ENCODE data around the gene ZNF789. TPM values are rescaled to one million over a fixed set of nuclear protein-coding genes. Genes with fewer than 3 reads are reported as not detected.

The ZNF789 gene
- total RNA-seq, 1 donor from 2014 or later = 21.7 TPM

DNA sequence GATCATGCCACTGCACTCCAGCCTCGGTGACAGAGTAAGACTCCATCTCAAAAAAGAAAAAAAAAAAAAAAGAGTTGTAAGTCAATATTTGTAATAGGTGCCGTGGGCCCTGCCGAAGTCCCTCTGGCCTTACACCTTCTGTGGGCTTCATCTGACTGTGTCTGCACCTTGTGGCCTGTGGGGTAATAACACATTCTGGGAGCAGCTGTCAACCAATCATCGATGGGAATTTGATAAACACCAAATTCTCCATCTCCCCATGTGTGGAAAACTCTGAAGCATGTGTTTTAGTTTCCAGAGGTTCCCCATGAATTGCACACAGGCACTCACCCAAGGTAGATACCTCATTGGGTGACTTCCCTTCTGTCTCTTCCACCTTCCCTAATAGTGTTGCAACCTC is 16.5 kb downstream of the ZNF789 start:
- Histone ChIP-seq H4K20me1 (ENCODE audit: insufficient read depth, low read length) (peaks cover 12% of the 10 kb centered on the region), H3K9me3 (ENCODE audit: insufficient read depth, low read depth, low read length) (peaks cover 10% of the 10 kb centered on the region), H3K4me3 (ENCODE audit: insufficient read depth, low read depth, low read length) (no peak overlapping the region), H2AFZ (ENCODE audit: low read depth, low read length) (no peak overlapping the region), H3K9ac (ENCODE audit: low read length) (no peak overlapping the region), H3K79me2 (ENCODE audit: insufficient read depth, low read length) (peaks cover 14% of the 10 kb centered on the region), H3K4me1 (ENCODE audit: insufficient read depth, low read length) (no peaks in the 10 kb centered on the region), H3K27ac (ENCODE audit: low read depth, low read length) (no peak overlapping the region), H3K27me3 (ENCODE audit: insufficient read depth, low read length) (no peaks in the 10 kb centered on the region), H3K4me2 (ENCODE audit: low read length) (no peak overlapping the region), H3K36me3 (ENCODE audit: insufficient read depth, low read length) (peaks cover 13% of the 10 kb centered on the region)
- DNase-seq (ENCODE audit: low read depth) (no peak), FAIRE-seq (no peak)
- no peak for TF ChIP-seq EZH2 (IDR thresholded peaks at IDR 0.05; ENCODE audit: insufficient read depth, low read length)
- H3K4me1 Mint-ChIP-seq (ENCODE audit: low read depth, unreplicated experiment) = no peaks in the 10 kb centered on the region
- H3K27me3 Mint-ChIP-seq (ENCODE audit: low read depth, unreplicated experiment) = no peaks in the 10 kb centered on the region
- H3K27ac Mint-ChIP-seq (ENCODE audit: unreplicated experiment) = no peak overlapping the region
- no peak overlapping the region for H3K4me3 Mint-ChIP-seq (ENCODE audit: unreplicated experiment)
- peaks cover 16% of the 10 kb centered on the region for H3K9me3 Mint-ChIP-seq (ENCODE audit: unreplicated experiment)
- H3K36me3 Mint-ChIP-seq (ENCODE audit: low read depth, unreplicated experiment) = peaks cover 32% of the 10 kb centered on the region

DNA sequence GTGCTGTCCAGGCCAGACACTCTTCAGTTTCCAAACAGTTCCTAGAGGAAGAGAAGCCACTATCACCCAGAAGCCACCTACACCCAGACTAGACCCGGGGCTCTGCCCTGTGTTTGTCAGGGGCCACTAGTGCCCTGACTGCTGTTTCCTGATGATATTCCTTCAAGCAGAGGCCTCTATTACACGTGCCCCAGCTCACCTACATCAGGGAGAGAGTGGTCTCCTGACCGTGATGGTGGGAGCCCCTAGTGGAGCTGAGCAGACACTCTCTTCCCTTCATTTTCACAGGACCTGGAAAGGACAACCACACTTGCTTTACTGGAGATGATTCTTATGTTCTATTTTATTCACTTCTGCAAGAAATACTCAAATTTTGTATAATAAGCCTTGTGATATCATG is 18.2 kb downstream of the ZNF789 start:
- Mint-ChIP-seq H3K27ac (ENCODE audit: unreplicated experiment) (no peak overlapping the region), H3K4me3 (ENCODE audit: unreplicated experiment) (no peak overlapping the region)

DNA sequence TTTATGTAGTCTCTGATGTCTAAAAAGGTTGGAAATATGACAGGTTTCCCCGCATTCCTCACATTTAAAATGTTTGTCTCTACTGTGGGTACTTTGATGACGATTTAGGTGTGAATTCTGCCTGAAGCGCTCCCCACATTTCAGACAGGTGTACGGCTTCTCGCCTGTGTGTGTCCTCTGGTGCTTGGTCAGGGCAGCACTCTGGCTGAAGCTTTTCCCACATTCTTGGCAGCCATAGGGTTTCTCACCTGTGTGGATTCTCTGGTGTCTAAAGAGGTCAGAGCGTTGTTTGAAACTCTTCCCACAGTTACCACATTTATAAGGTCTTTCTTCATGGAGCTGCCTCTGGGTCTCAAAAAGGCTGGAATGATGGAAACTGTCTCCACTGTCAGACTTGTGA is 21.1 kb downstream of the ZNF789 start:
- Histone ChIP-seq H3K4me1 (ENCODE audit: insufficient read depth, low read length) (peaks cover 8% of the 10 kb centered on the region), H3K4me2 (ENCODE audit: low read length) (no peak overlapping the region), H3K9ac (ENCODE audit: low read length) (no peak overlapping the region), H3K79me2 (ENCODE audit: insufficient read depth, low read length) (peaks cover 50% of the 10 kb centered on the region), H3K4me3 (ENCODE audit: insufficient read depth, low read depth, low read length) (no peak overlapping the region), H2AFZ (ENCODE audit: low read depth, low read length) (no peak overlapping the region), H4K20me1 (ENCODE audit: insufficient read depth, low read length) (peaks cover 29% of the 10 kb centered on the region), H3K36me3 (ENCODE audit: insufficient read depth, low read length) (peaks cover 16% of the 10 kb centered on the region), H3K27ac (ENCODE audit: low read depth, low read length) (no peak overlapping the region), H3K9me3 (ENCODE audit: insufficient read depth, low read depth, low read length) (peaks cover 13% of the 10 kb centered on the region), H3K27me3 (ENCODE audit: insufficient read depth, low read length) (no peaks in the 10 kb centered on the region)
- FAIRE-seq = no peak
- Mint-ChIP-seq H3K27me3 (ENCODE audit: low read depth, unreplicated experiment) (no peaks in the 10 kb centered on the region), H3K27ac (ENCODE audit: unreplicated experiment) (no peak overlapping the region), H3K9me3 (ENCODE audit: unreplicated experiment) (peaks cover 19% of the 10 kb centered on the region), H3K4me1 (ENCODE audit: low read depth, unreplicated experiment) (peaks cover 8% of the 10 kb centered on the region), H3K4me3 (ENCODE audit: unreplicated experiment) (no peak overlapping the region), H3K36me3 (ENCODE audit: low read depth, unreplicated experiment) (peaks cover 32% of the 10 kb centered on the region)
- DNase-seq (ENCODE audit: low read depth) = no peak
- TF ChIP-seq, protein P1, sequence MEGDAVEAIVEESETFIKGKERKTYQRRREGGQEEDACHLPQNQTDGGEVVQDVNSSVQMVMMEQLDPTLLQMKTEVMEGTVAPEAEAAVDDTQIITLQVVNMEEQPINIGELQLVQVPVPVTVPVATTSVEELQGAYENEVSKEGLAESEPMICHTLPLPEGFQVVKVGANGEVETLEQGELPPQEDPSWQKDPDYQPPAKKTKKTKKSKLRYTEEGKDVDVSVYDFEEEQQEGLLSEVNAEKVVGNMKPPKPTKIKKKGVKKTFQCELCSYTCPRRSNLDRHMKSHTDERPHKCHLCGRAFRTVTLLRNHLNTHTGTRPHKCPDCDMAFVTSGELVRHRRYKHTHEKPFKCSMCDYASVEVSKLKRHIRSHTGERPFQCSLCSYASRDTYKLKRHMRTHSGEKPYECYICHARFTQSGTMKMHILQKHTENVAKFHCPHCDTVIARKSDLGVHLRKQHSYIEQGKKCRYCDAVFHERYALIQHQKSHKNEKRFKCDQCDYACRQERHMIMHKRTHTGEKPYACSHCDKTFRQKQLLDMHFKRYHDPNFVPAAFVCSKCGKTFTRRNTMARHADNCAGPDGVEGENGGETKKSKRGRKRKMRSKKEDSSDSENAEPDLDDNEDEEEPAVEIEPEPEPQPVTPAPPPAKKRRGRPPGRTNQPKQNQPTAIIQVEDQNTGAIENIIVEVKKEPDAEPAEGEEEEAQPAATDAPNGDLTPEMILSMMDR (IDR thresholded peaks at IDR 0.05; ENCODE audit: insufficient read depth, low read depth, low read length) = no peak
- no peak for TF ChIP-seq EZH2 (IDR thresholded peaks at IDR 0.05; ENCODE audit: insufficient read depth, low read length)

More for the DNA sequence above, 18.2 kb downstream of the ZNF789 start:
- Histone ChIP-seq H3K4me2 (ENCODE audit: low read length) (no peak overlapping the region), H2AFZ (ENCODE audit: low read depth, low read length) (no peak overlapping the region), H3K4me1 (ENCODE audit: insufficient read depth, low read length) (no peaks in the 10 kb centered on the region), H3K27ac (ENCODE audit: low read depth, low read length) (no peak overlapping the region), H3K9ac (ENCODE audit: low read length) (no peak overlapping the region), H3K27me3 (ENCODE audit: insufficient read depth, low read length) (no peaks in the 10 kb centered on the region), H3K9me3 (ENCODE audit: insufficient read depth, low read depth, low read length) (peaks cover 13% of the 10 kb centered on the region), H3K4me3 (ENCODE audit: insufficient read depth, low read depth, low read length) (no peak overlapping the region), H4K20me1 (ENCODE audit: insufficient read depth, low read length) (peaks cover 13% of the 10 kb centered on the region), H3K79me2 (ENCODE audit: insufficient read depth, low read length) (peaks cover 23% of the 10 kb centered on the region), H3K36me3 (ENCODE audit: insufficient read depth, low read length) (peaks cover 16% of the 10 kb centered on the region)
- FAIRE-seq (no peak), DNase-seq (ENCODE audit: low read depth) (no peak)
- H3K4me1 Mint-ChIP-seq (ENCODE audit: low read depth, unreplicated experiment) = no peaks in the 10 kb centered on the region
- peaks cover 19% of the 10 kb centered on the region for H3K9me3 Mint-ChIP-seq (ENCODE audit: unreplicated experiment)
- peaks cover 29% of the 10 kb centered on the region for H3K36me3 Mint-ChIP-seq (ENCODE audit: low read depth, unreplicated experiment)
- no peaks in the 10 kb centered on the region for H3K27me3 Mint-ChIP-seq (ENCODE audit: low read depth, unreplicated experiment)
- TF ChIP-seq, protein P1 (IDR thresholded peaks at IDR 0.05; ENCODE audit: insufficient read depth, low read depth, low read length) = no peak
- TF ChIP-seq EZH2 (IDR thresholded peaks at IDR 0.05; ENCODE audit: insufficient read depth, low read length) = no peak

Data from astrocyte (in vitro differentiated cells and primary cell).